Natural killer cell (primary cell): Measurements from ENCODE around the gene NSD2. TPM values are rescaled to one million over a fixed set of nuclear protein-coding genes. Genes with fewer than 3 reads are reported as not detected.

Experiments
- ATAC-seq, 3 donors: fragments of 150-1000 bp in 2 of 3; fragments of 200-7000 bp in 1 of 3; cut with Tn5 transposase; 1 replicate in 1 of 3; 2 replicates in 2 of 3; pipeline ENCODE4 v1.10.0; 2021; ENCODE audit warnings: mild to moderate bottlenecking in 2 of 3, moderate library complexity in 2 of 3
- DNase-seq, 2 donors: peaks; one replicate each; pipeline versions ENCODE4 v3.0.0 to v3.0.0-alpha.2; 2013 to 2021; ENCODE audit warnings: mixed read lengths in 1 of 2
- H3K27ac ChIP-seq: one replicate; pipeline ENCODE4 v1.5.1; 2013; ENCODE audit warnings: mild to moderate bottlenecking, low read length
- H3K27me3 ChIP-seq: one replicate; pipeline ENCODE4 v1.6.1; 2013; ENCODE audit warnings: low read length; ENCODE audit not compliant: control insufficient read depth, insufficient read depth
- H3K36me3 ChIP-seq: one replicate; pipeline ENCODE4 v1.6.1; 2013; ENCODE audit warnings: low read length; ENCODE audit not compliant: control insufficient read depth, insufficient read depth
- H3K4me1 ChIP-seq: one replicate; pipeline ENCODE4 v1.6.1; 2013; ENCODE audit warnings: low read length; ENCODE audit not compliant: control insufficient read depth, insufficient read depth
- H3K4me3 ChIP-seq: one replicate; pipeline ENCODE4 v1.5.1; 2013; ENCODE audit warnings: low read length
- H3K9me3 ChIP-seq: one replicate; pipeline ENCODE4 v1.6.1; 2013; ENCODE audit warnings: low read length; ENCODE audit not compliant: control insufficient read depth, insufficient read depth
- H3K27ac Mint-ChIP-seq, 2 donors: one replicate each; pipeline ENCODE4 v1.8.0; 2022; ENCODE audit warnings: mild to moderate bottlenecking in 2 of 2, mixed read lengths in 2 of 2, moderate library complexity in 1 of 2
- H3K27me3 Mint-ChIP-seq, 2 donors: one replicate each; pipeline ENCODE4 v1.8.0; 2022; ENCODE audit warnings: low read depth in 2 of 2, mixed read lengths in 2 of 2
- H3K36me3 Mint-ChIP-seq: one replicate; pipeline ENCODE4 v1.8.0; 2022; ENCODE audit warnings: mixed read lengths
- H3K4me1 Mint-ChIP-seq, 2 donors: one replicate each; pipeline ENCODE4 v1.8.0; 2022; ENCODE audit warnings: mixed read lengths in 2 of 2
- H3K4me3 Mint-ChIP-seq: one replicate; pipeline ENCODE4 v1.8.0; 2022; ENCODE audit warnings: mild to moderate bottlenecking, moderate library complexity, mixed read lengths
- H3K9me3 Mint-ChIP-seq, 2 donors: one replicate each; pipeline ENCODE4 v1.8.0; 2022; ENCODE audit warnings: mixed read lengths in 2 of 2
- CTCF ChIP-seq: fragments of 200-600 bp; IDR thresholded peaks from one replicate; pipeline ENCODE4 v1.8.0; 2022; ENCODE audit warnings: antibody characterized with exemption
- WGBS: methylation state at CpG from one replicate; pipeline ENCODE4 v1.1.7; 2013; ENCODE audit warnings: missing lambda C conversion rate; ENCODE audit not compliant: insufficient coverage; 5-methylcytosine and 5-hydroxymethylcytosine counted together
- intact Hi-C: fragments of 100-400 bp; cut with micrococcal nuclease; formaldehyde crosslinking; loops from one replicate; pipeline ENCODE4 v1.14.2; 2022
- total RNA-seq, 4 donors: library from RNA; stranded (reverse); fragments of 120-200 nt in 1 of 4; gene quantifications; one replicate each; pipeline versions ENCODE4 v1.2.3 to v1.2.4, GENCODE V29; 2013 to 2022

The NSD2 gene
- total RNA-seq, 3 donors from 2014 or later (not counting 1 experiment from before 2014, with no cell fraction given), result 36.4 to 51.0 (median 48.3) TPM

GRCh38 chr4:1869530-1870327 is 1.5 kb upstream of the NSD2 start:
- DNase-seq (no peak), ATAC-seq (peak in 2 of 3 donors; percentile 0 to 1)
- Mint-ChIP-seq H3K9me3 (no peaks in the 10 kb centered on the region), H3K27me3 (no peaks in the 10 kb centered on the region), H3K27ac (peak overlapping the region; percentile 91 to 94), H3K4me1 (peaks cover 18 to 20% of the 10 kb centered on the region in 2 donors), H3K4me3 (peak overlapping the region; percentile 86), H3K36me3 (no peaks in the 10 kb centered on the region)
- H3K27me3 ChIP-seq, result no peaks in the 10 kb centered on the region
- intact Hi-C loops, result loop anchor here (2.0 kb wide), 1 partner anchor 13 kb away; the partner anchor contains the start of gene LETM1
- no peaks in the 10 kb centered on the region for H3K36me3 ChIP-seq
- WGBS, result 43% methylated on average over 19 of the region's 19 CpGs
- no peak for TF ChIP-seq CTCF
- H3K27ac ChIP-seq, result peak overlapping the region; percentile 84
- no peaks in the 10 kb centered on the region for H3K9me3 ChIP-seq
- H3K4me3 ChIP-seq, result peak overlapping the region; percentile 48
- peaks cover 19% of the 10 kb centered on the region for H3K4me1 ChIP-seq

GRCh38 chr4:1870328-1870577 is 940 bp upstream of the NSD2 start:
- no peak for TF ChIP-seq CTCF
- Mint-ChIP-seq H3K36me3 (no peaks in the 10 kb centered on the region), H3K4me1 (peaks cover 18 to 20% of the 10 kb centered on the region in 2 donors), H3K4me3 (peak overlapping the region; percentile 86), H3K9me3 (no peaks in the 10 kb centered on the region), H3K27ac (peak overlapping the region; percentile 91 to 94), H3K27me3 (no peaks in the 10 kb centered on the region)
- H3K4me1 ChIP-seq, result peaks cover 19% of the 10 kb centered on the region
- H3K27ac ChIP-seq, result peak overlapping the region; percentile 84
- intact Hi-C loops, result loop anchor here (2.0 kb wide), 1 partner anchor 13 kb away; the partner anchor contains the start of gene LETM1
- DNase-seq (peak; percentile 84 to 93), ATAC-seq (peak; percentile 69 to 82 (median 75))
- no peaks in the 10 kb centered on the region for H3K27me3 ChIP-seq
- H3K9me3 ChIP-seq, result no peaks in the 10 kb centered on the region
- WGBS, result under 1% methylated on average over 22 of the region's 22 CpGs
- H3K36me3 ChIP-seq, result no peaks in the 10 kb centered on the region
- H3K4me3 ChIP-seq, result peak overlapping the region; percentile 48

GRCh38 chr4:1871471-1872021 is 353 bp downstream of the NSD2 start:
- under 1% methylated on average over 79 of the region's 79 CpGs for WGBS
- peaks cover 19% of the 10 kb centered on the region for H3K4me1 ChIP-seq
- no peaks in the 10 kb centered on the region for H3K9me3 ChIP-seq
- no peak overlapping the region for H3K27ac ChIP-seq
- Mint-ChIP-seq H3K36me3 (no peaks in the 10 kb centered on the region), H3K27me3 (no peaks in the 10 kb centered on the region), H3K4me3 (no peak overlapping the region), H3K27ac (no peak overlapping the region), H3K4me1 (peaks cover 18 to 20% of the 10 kb centered on the region in 2 donors), H3K9me3 (no peaks in the 10 kb centered on the region)
- no peak for TF ChIP-seq CTCF
- DNase-seq (peak; percentile 40 to 45), ATAC-seq (peak in 1 of 3 donors; percentile 6)
- no peaks in the 10 kb centered on the region for H3K36me3 ChIP-seq
- H3K4me3 ChIP-seq, result peak overlapping the region; percentile 26
- intact Hi-C loops, result loop anchor here (2.0 kb wide), 1 partner anchor 15 kb away; the partner anchor contains the start of gene LETM1
- H3K27me3 ChIP-seq, result no peaks in the 10 kb centered on the region
